ENCODE data around the gene GPX3. TPM values are rescaled to one million over a fixed set of nuclear protein-coding genes. Genes with fewer than 3 reads are reported as not detected.

GPX3 gene
- total and polyA plus RNA-seq, 10 of the 15 experiments (the other 5 are each of a cell fraction or from before 2014, with no cell fraction given): 0.04 to 1.0 (median 0.15) TPM; not detected in 3

- TF ChIP-seq MTA3 (IDR thresholded peaks at IDR 0.05; ENCODE audit: borderline replicate concordance, low read length) (no peak), ZNF622 (IDR thresholded peaks at IDR 0.05) (no peak)
These were observed 41.8 kb upstream of the GPX3 start (continued) for GRCh38 chr5:150978590-150978989.

GRCh38 chr5:150987746-150988145 is 32.6 kb upstream of the GPX3 start:
- Histone ChIP-seq H3K27ac (ENCODE audit: control insufficient read depth, insufficient read depth) (no peak overlapping the region), H3K36me3 (ENCODE audit: control insufficient read depth in 2 of 2, insufficient read depth in 2 of 2, low read length in 1 of 2) (no peaks in the 10 kb centered on the region), H3K27me3 (replicated peaks in 1 of 2; ENCODE audit: control insufficient read depth in 2 of 2, insufficient read depth in 2 of 2, low read length in 1 of 2) (no peaks in the 10 kb centered on the region), H3K79me2 (ENCODE audit: control insufficient read depth, insufficient read depth, low read length) (no peaks in the 10 kb centered on the region), H2AFZ (ENCODE audit: control insufficient read depth, low read depth, low read length) (no peak overlapping the region), H3K9ac (ENCODE audit: control insufficient read depth, insufficient read depth, low read length) (no peak overlapping the region), H3K4me1 (ENCODE audit: control insufficient read depth, insufficient read depth, low read length) (no peaks in the 10 kb centered on the region), H3K4me2 (ENCODE audit: control insufficient read depth, insufficient read depth) (no peak overlapping the region), H4K20me1 (ENCODE audit: control insufficient read depth, insufficient read depth) (no peaks in the 10 kb centered on the region), H3K4me3 (no peak overlapping the region), H3K9me3 (replicated peaks; ENCODE audit: control insufficient read depth, insufficient read depth, low read length) (no peaks in the 10 kb centered on the region; the same call in 2 of the 3 replicates)
- no peak for ATAC-seq
- no peak for DNase-seq (ENCODE audit: low read depth, low spot score)
- intact Hi-C loops (cut with micrococcal nuclease; ENCODE audit: unreplicated experiment) (loop anchor here (10.0 kb wide), 1 partner anchor 183 kb away; no protein-coding TSS in a partner anchor), in situ Hi-C loops (cut with MboI) (no loop called here)
- RAD21 ChIA-PET (ENCODE audit: unreplicated experiment): no interaction called here
- POLR2A ChIA-PET: no interaction called here
- FAIRE-seq: no peak
- WGBS (ENCODE audit: insufficient coverage, insufficient replicate concordance, low lambda C conversion rate, missing lambda C conversion rate): 84% methylated on average over 3 of the region's 3 CpGs
- CTCF ChIA-PET: no interaction called here
- no TSS peak for BruUV-seq (replicated peaks)
- SMC1A ChIA-PET (ENCODE audit: uncharacterized antibody, unreplicated experiment): no interaction called here
- TF ChIP-seq SUPT20H (IDR thresholded peaks at IDR 0.05; ENCODE audit: borderline replicate concordance, control insufficient read depth, low read depth, low read length): no peak
- no peak for TF ChIP-seq POLR2AphosphoS5 (IDR thresholded peaks at IDR 0.05; ENCODE audit: low read length)
- TF ChIP-seq EED (IDR thresholded peaks at IDR 0.05; ENCODE audit: low read depth): no peak
- no peak for TF ChIP-seq PRDM15 (CRISPR knock-in tag; IDR thresholded peaks at IDR 0.05)
- no peak for TF ChIP-seq POU2F2 (IDR thresholded peaks at IDR 0.05; ENCODE audit: borderline replicate concordance, low read depth, low read length)
- TF ChIP-seq SREBF2 (IDR thresholded peaks at IDR 0.05; ENCODE audit: low read length): no peak
- no peak for TF ChIP-seq ZBTB33 (IDR thresholded peaks at IDR 0.05)
- no peak for TF ChIP-seq SUZ12 (IDR thresholded peaks at IDR 0.05; ENCODE audit: unreplicated experiment)
- TF ChIP-seq USF2 (IDR thresholded peaks at IDR 0.05; ENCODE audit: borderline replicate concordance, low read depth, low read length): no peak
- TF ChIP-seq HDAC2 (IDR thresholded peaks at IDR 0.05): no peak
- TF ChIP-seq RAD51 (IDR thresholded peaks at IDR 0.05): no peak
- TF ChIP-seq SP1 (IDR thresholded peaks at IDR 0.05; ENCODE audit: low read depth, low read length): no peak
